22Rv1 (cell line): ENCODE results near the gene PLXDC2.

ENCODE experiments used
- ZFX ChIP-seq: fragments of 450-650 bp; IDR thresholded peaks from 2 replicates; pipeline ENCODE4 v1.6.1; 2017; ENCODE audit warnings: antibody characterized with exemption, borderline replicate concordance
- TF ChIP-seq, protein P1 (sequence below): fragments of 450-650 bp; IDR thresholded peaks from 2 replicates; pipeline ENCODE4 v1.5.1; 2017; ENCODE audit warnings: mild to moderate bottlenecking

DNA sequence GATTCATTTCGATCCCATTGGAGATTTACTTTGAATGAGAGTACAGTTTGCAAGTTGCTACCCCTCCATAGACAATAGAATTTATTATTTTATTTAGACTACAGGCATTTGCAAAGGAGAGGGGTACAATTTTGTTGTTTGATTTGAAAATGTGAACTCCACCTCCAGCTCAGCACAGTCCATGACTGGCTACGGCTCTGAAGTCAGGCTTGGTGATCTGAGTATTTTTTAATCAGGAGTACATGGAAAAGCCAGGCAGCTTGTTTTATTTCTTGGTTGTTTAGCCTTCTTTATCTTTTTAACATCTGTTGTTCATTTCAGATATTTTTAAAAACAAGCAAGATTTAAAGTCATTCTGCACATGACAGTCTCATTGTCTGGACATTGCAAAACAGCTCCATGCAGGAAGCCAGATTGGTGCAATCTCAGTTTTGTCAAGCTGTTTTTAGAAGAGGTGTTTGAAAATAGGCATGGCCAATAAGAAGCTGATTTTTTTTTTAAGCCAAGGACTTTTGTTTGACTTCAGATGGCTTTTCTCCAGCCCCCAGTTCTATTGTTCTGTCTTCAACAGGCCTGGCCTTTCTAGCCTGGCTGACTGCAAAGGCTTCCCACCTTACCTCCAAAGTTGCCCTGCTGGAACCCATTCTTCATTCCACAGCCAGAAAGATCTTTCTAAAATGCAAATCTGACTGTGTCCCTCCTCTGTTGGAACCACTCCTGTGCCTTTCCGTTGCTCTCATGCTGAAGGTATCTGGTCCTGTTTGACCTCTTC lies 12.2 kb downstream of the PLXDC2 start:
- TF ChIP-seq, protein P1, sequence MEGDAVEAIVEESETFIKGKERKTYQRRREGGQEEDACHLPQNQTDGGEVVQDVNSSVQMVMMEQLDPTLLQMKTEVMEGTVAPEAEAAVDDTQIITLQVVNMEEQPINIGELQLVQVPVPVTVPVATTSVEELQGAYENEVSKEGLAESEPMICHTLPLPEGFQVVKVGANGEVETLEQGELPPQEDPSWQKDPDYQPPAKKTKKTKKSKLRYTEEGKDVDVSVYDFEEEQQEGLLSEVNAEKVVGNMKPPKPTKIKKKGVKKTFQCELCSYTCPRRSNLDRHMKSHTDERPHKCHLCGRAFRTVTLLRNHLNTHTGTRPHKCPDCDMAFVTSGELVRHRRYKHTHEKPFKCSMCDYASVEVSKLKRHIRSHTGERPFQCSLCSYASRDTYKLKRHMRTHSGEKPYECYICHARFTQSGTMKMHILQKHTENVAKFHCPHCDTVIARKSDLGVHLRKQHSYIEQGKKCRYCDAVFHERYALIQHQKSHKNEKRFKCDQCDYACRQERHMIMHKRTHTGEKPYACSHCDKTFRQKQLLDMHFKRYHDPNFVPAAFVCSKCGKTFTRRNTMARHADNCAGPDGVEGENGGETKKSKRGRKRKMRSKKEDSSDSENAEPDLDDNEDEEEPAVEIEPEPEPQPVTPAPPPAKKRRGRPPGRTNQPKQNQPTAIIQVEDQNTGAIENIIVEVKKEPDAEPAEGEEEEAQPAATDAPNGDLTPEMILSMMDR, result no peak
- no peak for TF ChIP-seq ZFX
